GM21825 (cell line): ENCODE measurements around the gene HIRA.

Experiments used
- ATAC-seq: cut with Tn5 transposase; IDR thresholded peaks from one replicate; pipeline ENCODE4 v1.9.1; 2021; ENCODE audit warnings: mild to moderate bottlenecking, moderate library complexity; ENCODE audit not compliant: unreplicated experiment

HIRA gene

DNA sequence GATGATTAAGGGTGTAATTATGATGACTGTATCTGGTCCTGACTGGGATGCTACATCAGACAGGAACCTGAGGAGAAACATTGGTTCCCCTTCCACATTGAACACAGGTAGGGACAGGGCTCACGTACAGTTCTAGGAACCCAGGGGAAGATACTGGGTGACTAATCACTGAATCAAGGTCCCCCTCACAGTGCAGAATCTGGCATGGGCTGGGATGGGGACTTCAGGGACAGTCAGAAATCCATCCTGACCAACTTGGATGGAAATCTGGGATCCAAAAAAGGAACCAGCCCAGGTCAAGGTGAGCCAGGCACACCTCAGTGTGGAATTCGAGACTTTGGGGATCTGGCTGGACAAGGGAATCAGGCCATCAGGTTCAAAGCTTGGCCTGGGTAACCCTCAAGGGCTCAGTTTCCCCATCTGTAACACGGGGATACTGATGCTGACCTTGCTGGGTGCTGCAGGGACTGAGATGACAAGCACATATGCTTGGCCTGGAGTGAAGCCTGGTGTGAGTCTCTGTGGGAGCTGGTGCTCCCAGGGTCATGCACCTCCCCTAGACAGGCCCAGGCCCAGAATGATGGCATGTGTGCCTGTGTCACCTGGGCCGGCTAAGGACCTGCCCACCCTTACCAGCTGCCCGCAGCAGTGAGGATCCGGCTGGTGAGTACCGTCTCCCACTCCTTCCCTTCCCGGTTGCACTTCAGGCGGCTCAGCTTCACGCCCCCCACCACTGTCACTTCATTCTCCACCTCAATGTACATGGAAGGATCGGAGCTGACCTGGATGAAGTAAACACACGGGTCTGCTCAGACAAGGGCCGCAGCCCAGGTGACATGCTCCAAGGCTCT is 72.6 kb downstream of the HIRA start:
- ATAC-seq: no peak

DNA sequence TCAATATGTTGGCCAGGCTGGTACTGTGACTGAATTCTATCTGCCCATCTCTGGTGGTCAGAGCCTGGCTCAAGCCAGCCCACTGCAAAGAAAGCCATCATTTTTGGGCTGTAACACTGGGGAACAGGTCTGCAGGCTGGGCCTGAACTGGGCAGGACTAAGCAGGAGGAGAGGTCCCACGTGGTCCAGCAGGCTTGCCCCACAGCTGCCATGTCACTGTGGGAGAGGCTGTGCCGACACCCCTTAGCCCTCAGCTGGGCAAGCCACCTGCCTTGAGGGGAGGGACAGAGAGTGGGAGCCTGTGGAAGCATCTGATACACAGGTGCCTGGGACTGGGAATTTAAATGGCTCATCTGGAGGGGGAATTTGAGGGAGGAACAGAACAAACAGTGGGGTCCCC is 73.3 kb downstream of the HIRA start:
- ATAC-seq: no peak

DNA sequence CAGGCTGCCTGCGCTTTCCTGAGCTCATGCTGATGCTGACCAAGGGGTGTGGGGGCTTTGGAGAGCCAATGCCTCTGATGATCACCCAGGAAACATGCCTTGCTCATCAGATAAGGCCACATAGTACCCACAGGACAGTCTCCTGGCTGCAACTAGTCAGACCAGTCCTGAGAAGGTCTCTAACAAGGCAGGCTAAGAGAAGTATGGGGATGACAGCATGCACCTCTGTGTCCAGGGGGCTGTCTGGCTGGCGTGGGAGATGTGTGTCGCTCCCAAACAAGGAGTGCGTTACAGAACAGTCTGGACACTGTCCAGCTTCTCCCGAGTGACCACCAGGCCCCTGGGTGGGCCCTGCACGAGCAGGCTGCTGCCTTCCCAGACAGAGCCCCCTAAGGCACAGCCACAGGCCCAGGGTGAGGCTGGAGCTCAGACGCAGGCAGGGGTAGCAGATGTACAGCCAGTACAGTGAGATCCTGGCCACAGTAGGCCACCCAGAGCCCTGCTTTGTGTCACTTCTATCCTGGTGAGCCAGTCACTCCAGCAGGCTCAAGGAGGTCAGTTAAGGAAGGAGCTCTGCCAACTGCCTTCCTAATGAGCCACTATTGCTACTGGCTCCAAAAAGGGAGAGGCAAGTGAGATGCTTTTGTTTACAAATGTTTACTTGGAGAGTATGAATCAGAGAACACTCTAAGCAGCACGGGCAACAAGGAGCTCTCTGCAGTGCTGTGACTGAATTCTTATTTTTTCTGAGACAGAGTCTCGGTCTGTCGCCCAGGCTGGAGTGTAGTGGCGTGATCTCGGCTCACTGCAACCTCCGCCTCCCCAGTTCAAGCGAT is 74.0 kb downstream of the HIRA start:
- ATAC-seq: no peak

DNA sequence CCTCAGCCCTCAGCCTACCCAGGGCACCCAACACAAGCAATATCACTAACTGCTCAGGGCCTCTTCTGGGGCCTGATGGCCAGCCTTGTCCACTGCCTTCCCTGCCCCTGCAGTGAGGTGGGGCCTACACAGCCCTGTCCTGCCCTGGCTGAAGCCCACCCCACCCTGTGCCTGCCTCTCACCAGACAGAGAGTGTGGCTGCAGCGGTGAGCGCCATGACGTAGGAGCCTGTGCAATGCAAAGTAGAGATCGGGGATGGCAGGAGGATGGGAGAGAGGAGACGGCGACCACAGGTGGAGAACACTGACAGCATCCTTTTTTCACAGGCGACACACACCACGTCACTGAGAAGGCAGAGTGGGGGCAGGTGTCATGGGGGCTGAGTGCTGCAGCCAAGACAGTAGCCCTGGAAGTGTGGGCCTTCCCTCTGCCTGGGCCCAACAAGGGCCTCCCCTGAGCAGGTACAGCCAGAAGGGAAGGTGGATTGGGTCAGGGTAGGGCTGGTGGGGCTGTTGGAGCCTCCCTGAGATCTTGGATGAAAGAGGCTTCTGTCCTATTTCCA is 74.7 kb downstream of the HIRA start:
- ATAC-seq: no peak

DNA sequence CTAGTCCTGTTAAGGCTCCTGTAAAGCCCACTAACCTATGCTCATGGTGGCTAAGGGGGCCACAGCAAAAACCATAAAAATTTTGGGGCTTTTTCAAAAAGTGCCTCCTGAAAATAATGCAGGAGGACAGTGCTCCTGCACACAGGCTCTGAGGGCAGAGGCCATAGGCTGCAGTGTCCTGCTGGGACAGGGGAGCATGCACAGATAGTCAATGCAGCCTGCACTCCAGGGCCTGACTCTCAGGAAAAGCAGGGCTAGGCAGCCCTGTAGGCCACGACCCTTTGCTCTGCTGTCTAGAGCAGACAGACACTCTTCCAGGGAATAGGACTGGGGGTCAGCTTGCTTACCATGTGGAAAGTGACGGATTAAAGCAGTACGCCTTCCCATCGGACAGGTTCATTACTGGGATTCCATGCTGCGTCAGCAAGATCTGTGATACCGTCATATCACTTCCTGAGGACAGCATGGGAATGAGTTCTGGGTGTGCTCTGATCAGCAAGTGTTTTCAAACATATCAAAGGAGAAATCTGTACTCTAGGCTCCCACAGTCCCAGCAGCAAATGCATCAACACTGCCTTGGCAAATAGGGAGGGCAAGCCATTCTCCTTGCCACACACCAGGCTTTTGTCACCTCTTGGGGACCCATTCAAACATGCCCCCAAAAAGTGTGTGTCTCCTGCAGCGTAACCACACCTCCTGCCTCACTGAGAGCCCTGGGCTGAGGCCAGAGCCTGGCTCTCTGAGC is 75.9 kb downstream of the HIRA start:
- no peak for ATAC-seq

DNA sequence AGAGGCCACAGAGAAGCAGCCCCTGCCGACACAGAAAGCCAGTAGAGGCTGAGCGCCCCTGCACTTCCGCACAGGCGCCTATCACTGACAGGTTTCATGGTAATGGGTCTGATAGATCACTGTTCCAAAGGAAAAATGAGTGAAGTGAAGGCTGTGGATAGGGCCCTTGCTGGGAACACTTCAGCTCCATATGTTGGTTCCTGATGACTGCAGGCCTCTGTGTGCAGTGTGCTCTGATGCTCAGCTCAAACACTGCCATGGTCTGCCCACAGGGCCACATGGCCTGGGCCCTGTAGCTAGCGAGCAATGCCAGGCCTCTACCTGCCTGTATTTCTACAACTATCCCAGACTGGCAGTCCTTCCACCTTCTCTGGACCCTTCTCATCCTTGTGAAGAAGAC is 77.3 kb downstream of the HIRA start:
- ATAC-seq: no peak

DNA sequence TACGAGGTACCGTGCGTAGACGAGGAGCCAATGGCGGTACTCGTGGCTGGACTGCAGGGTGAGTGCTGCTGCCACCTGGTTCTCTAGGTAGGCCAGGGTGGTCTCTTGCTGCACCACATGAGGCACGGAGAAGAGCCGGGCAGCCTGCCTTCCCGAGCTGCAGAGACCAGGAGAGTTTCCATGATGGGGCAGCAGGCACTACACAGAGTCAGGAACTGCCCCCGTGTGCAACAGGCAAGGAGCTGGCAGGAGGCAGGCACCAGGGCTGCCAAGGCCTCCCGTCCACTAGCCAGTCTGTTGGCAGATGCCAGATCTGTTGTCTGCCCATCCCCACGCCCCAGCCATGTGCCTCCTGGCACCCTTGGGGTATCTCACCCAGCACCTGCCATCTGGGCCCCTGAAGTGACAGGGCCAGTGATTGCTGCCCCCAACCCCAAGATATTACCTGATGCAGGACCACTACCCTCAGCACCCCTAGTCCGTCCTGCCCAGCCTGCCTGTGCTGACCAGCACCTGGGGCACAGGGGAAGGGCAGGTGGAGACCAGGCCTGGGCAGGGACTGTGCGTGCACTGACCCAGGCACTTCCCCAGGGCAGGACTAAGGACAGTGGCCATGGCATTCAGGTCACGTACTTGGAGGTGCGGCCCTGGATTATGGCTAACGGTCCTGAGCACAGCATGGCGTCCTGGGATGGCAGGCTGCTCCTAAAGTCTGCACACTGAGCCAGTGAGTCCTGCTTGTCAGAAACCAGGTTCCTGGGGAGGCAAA is 78.0 kb downstream of the HIRA start:
- ATAC-seq: no peak

DNA sequence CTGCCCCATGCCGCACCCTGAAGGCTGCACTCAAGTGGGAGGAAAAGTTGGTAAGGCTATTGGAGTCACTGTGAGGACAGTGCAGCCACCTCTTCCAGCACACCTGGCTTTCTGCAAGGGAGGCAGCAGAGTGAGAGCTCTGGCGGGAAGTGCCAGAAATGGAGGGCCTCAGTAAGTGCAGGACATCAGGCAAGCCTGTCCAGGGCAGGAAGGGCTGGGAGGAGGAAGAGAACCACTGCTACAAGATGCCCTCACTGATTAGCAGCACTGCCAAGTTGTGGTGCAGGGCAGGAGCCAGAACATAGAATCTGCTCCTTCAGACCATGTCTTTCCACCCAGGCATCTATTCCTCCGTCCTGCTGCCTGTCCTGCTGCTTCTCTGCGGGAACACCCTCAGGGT is 78.8 kb downstream of the HIRA start:
- no peak for ATAC-seq

DNA sequence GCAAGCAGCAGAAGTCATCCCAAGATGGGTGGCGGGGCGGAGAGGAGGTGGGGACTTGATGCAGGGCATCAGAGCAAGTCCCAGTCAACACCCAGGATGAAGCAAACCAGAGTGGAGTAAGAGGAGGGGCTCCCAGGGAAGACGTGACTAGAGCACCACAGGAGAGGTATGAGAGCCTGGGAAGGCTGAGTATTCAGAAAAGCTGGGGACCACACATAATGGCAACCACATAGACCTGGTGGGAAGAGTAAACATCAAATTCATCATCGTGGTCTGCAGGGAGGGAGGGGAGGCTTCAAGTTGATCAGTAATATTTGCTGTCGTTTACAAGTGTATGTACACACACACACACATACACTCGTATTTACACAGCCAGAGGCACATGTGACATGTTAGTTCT is 79.3 kb downstream of the HIRA start:
- no peak for ATAC-seq

DNA sequence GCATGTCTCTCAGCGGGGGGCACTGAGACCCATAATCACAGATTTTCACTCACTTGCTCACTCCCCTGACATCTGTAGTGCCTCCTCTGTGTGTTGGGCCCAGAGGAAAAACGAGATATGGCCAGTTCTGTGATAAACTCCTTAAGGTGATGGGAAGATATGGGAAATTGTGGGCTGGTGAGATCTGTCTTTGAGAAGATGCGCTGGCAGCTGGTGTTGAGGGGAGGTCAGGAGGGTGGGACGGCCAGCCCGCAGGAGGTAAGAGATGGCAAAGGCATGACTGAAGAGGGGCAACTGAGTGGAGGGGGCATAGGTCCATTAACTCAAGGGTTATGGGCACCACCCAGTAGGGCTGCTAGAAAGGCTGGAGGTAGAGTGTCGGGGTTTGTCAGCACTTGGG is 79.9 kb downstream of the HIRA start:
- no peak for ATAC-seq

DNA sequence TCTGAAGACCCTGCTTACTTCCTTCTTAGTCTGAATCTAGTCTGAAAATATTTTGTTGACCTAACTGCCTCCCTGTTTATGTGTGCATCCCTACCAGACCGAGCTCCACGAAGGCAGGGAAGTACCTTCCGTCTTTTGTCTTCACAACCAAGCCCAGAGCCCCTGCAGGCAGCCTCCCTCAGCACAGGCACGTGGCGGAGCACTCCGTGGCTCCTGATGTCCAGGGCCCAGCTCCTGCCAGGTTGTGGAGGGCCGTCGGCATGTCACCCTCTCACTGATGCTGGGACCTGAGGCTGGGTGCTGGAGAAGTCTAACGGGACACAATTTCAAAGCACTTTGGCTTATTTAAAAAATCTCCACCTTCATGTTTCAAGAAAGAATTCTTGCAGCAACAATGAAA is 80.6 kb downstream of the HIRA start:
- no peak for ATAC-seq

DNA sequence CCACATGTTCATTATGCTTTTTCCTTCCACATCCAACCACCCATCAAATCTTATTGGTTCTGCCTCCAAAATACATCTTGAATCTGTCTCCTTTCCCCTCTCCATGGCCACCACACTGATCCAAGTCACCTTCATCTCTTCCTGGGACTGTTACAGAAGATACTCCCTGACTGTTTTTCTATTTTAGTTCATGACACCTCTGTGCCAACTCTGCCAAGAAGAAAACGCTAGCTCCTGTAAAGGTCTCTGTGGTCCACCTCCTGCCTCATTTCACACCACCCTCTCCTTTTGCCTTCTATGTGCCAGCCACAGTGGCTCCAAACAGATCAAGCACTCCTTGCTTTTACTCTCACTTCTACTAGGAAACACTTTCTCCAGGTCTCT is 81.1 kb downstream of the HIRA start:
- ATAC-seq: no peak

DNA sequence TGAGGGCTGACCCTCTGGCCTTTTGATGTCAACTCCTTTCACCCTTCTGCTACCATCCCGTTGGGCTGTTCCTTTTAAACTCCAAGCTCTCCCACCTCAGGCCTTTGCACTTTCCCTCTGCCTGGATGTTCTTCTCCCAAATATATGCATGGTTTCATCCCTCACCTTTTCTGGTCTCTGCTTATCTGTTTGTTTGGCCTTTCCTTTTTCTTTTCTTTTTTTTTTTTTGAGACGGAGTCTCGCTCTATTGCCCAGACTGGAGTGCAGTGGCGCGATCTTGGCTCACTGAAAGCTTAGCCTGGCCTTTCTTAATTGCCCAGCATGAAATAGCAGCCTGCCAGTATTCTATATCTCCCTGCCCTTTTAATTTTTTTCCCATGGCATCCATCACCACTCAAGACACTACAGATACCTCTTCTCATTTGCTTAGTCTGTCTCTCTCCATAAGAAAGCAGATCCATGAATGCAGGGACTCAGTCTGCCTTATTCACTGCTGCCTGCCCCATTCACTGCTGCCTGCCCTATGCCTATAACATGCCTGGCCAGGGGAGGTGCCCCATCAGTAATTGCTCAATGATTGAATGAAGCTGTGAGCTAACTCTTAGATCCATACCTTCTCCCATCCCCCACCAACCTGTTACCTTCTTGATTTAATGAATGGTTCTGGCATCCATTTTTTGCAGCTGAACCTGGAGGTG is 81.6 kb downstream of the HIRA start:
- ATAC-seq: no peak

DNA sequence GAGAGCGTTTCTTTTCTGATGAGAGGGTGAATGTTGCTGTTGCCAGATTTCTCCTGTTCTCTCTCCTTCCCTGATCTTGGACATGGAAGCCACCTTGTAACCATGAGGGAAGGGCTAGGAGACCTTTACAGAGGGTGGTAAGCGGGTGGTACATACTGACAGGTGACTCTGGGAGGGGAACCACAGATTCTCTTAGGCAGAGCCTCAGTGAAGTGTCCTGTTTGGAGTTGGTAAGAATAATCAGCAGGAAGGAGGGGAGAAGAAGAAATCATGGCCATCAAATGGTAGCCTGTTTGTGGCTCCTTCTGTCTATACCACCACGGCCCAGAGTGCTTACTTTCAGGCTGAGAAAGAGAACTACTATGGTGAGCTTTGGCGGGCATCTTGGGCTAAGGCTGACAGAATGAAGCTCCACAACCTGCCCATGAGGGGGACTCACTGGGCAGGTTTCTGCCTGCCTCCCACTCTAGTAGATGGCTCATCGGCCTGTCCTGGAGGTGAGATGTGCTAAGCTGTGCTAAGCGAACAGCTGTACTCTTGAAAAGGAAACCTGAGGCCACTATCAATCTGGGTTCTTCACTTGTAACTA is 84.8 kb downstream of the HIRA start:
- ATAC-seq: no peak

DNA sequence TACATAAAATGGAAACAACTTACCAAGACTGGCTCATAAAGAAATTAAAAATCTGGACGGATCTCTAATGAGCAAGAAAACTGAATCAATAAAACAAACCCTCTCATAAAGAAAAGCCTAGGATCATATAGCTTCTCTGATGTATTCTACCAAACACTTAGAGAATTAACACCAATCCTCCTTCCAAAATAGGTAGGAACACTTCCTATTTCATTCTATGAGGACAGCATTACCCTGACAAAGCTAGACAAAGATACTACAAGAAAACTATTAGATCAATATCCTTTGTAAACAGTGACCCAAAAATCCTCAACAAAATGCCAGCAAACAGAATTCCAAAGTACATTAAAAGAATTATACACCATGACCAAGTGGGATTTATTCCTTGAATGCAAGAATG is 87.1 kb downstream of the HIRA start:
- no peak for ATAC-seq

DNA sequence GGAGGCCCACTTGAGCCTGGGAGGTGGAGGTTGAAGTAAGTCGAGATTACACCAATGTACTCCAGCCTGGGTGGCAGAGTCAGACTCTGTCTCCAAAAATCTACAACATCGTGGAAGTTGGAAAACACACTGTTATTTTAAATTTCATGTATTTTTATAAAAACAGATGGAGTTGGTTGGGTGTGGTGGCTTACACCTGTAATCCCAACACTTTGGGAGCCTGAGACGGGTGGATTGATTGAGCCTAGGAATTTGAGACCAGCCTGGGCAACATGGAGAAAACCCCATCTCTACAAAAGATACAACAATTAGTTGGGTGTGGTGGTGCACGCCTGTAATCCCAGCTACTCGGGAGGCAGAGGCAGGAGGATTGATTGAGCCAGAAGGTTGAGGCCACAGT is 88.1 kb downstream of the HIRA start:
- no peak for ATAC-seq

DNA sequence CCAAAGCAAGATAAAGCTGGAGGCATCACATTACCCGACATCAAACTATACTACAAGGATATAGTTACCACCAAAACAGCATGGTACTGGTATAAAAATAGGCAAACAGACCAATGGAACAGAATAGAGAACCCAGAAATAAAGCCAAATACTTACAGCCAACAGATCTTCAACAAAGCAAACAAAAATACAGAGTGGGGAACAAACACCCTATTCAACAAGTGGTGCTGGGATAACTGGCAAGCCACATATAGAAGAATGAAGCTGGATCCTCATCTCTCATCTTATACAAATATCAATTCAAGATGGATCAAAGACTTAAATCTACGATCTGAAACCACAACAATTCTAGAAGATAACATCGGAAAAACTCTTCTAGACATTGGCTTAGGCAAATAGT is 90.0 kb downstream of the HIRA start:
- no peak for ATAC-seq

DNA sequence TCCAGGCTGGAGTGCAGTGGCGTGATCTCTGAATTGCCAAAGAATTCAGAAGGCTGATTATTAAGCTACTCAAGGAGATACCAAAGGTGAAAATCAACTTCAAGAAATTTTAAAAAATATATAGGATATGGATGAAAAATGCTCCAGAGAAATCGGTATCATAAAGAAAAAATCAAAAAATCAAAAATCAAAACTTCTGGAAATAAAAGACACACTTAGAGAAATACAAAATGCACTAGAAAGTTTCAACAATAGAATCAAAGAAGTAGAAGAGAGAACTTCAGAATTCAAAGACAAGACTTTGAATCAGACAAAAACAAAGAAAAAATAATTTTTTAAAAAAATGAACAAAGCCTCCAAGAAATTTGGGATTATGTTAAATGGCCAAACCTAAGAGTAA is 94.4 kb downstream of the HIRA start:
- ATAC-seq: no peak
